OCI-LY3 (cell line): Measurements from ENCODE around the gene NCBP1.

Experiments used
- H2AFZ ChIP-seq: fragments of 200-600, 300-600 bp; shearing (Covaris generic); 2 replicates; pipeline ENCODE4 v1.6.0; 2014; ENCODE audit warnings: antibody characterized with exemption, low read depth, low read length
- H3K27ac ChIP-seq: fragments of 200-600, 300-600 bp; sonication (generic); 2 replicates; pipeline ENCODE4 v1.5.1; 2014; ENCODE audit warnings: mild to moderate bottlenecking, low read length, moderate library complexity, mixed read lengths
- H3K27me3 ChIP-seq: fragments of 200-600, 300-600 bp; sonication (generic); 2 replicates; pipeline ENCODE4 v1.6.1; 2014; ENCODE audit warnings: low read depth, low read length, mixed read lengths
- H3K36me3 ChIP-seq: fragments of 200-600, 300-600 bp; sonication (generic); replicated peaks from 2 replicates; pipeline ENCODE3; 2014; ENCODE audit warnings: low read depth, low read length, mixed read lengths
- H3K4me1 ChIP-seq: fragments of 300-600, 200-600 bp; sonication (generic); 2 replicates; pipeline ENCODE4 v1.6.1; 2014; ENCODE audit warnings: low read length, mixed read lengths
- H3K4me2 ChIP-seq: fragments of 200-600, 300-600 bp; sonication (generic); 2 replicates; pipeline ENCODE4 v1.6.1; 2014; ENCODE audit warnings: low read length, mixed read lengths
- H3K4me3 ChIP-seq: fragments of 300-600, 200-600 bp; sonication (generic); 2 replicates; pipeline ENCODE4 v1.5.1; 2014; ENCODE audit warnings: antibody characterized with exemption, mild to moderate bottlenecking, low read length, moderate library complexity
- H3K79me2 ChIP-seq: fragments of 300-600, 200-600 bp; shearing (Covaris generic); 2 replicates; pipeline ENCODE4 v1.6.1; 2014; ENCODE audit warnings: mild to moderate bottlenecking, low read length, mixed read lengths
- H3K9ac ChIP-seq: fragments of 300-600, 200-600 bp; shearing (Covaris generic); 2 replicates; pipeline ENCODE4 v1.6.0; 2014; ENCODE audit warnings: mild to moderate bottlenecking, low read length, moderate library complexity
- H3K9me3 ChIP-seq: fragments of 200-600, 300-600 bp; shearing (Covaris generic); 2 replicates; pipeline ENCODE4 v1.6.1; 2014; ENCODE audit warnings: low read length, mixed read lengths; ENCODE audit not compliant: insufficient read depth
- H4K20me1 ChIP-seq: fragments of 200-600, 300-600 bp; sonication (generic); 2 replicates; pipeline ENCODE4 v1.6.1; 2016; ENCODE audit warnings: low read length, mixed read lengths; ENCODE audit not compliant: insufficient read depth
- CTCF ChIP-seq: fragments of 200-600, 300-600 bp; sonication (generic); IDR thresholded peaks from 2 replicates; pipeline ENCODE4 v1.5.1; 2014; ENCODE audit warnings: antibody characterized with exemption, low read length, low read depth
- EZH2phosphoT487 ChIP-seq: fragments of 200-600 bp; shearing (Covaris generic); IDR thresholded peaks from 2 replicates; pipeline ENCODE4 v1.6.1; 2018; ENCODE audit warnings: antibody characterized with exemption, mixed run types, low read depth

The NCBP1 gene

DNA sequence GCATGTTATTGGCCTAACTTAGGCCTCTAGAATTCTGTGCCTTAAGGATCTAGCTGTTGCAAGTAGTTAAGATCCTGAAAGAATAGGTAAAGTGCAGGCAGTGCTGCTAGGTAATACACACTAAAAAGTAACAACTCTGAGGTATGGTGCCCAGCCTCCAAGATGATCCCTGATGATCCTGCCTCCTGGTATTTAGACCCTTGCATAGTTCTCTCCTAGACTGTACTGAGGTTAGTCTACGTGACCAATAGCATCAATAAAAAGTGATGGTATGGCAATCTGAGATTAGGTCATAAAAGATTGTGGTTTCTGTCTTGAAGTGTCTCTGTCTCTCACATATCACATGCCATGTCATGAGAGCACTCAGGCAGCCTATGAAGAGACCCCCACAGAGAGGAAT is 9.7 kb upstream of the NCBP1 start:
- Histone ChIP-seq H3K9me3 (no peaks in the 10 kb centered on the region), H3K4me3 (no peak overlapping the region), H3K27ac (no peak overlapping the region), H3K79me2 (peaks cover 15% of the 10 kb centered on the region), H2AFZ (no peak overlapping the region), H4K20me1 (no peaks in the 10 kb centered on the region), H3K4me2 (no peak overlapping the region), H3K4me1 (no peaks in the 10 kb centered on the region), H3K36me3 (peaks cover 27% of the 10 kb centered on the region), H3K9ac (no peak overlapping the region), H3K27me3 (no peaks in the 10 kb centered on the region)
- no peak for TF ChIP-seq EZH2phosphoT487
- no peak for TF ChIP-seq CTCF

GRCh38 chr9:97625620-97626019 is 8.0 kb upstream of the NCBP1 start:
- TF ChIP-seq EZH2phosphoT487 (no peak), CTCF (no peak)
- H3K9ac ChIP-seq: no peak overlapping the region
- no peak overlapping the region for H3K27ac ChIP-seq

DNA sequence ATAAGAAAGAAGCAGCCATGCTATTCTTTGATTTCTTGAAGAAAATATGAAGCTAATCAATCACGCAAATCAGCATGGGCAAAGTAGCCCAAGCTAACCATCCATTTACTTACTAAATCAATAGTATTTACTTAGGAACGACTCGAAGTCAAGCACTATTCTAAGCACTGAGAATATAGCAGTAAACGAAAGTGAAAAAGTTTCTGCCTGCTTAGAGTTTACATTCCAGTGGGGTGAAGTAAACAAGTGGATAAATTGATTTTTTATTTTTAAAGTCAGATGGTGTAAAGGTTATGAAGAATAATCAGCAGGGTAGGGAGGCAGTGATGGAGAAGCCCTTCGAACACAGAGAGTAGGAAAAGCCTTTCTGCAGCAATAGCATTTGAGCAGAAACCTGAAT is 6.0 kb upstream of the NCBP1 start:
- Histone ChIP-seq H2AFZ (no peak overlapping the region), H3K27ac (no peak overlapping the region), H3K9ac (no peak overlapping the region), H3K27me3 (no peaks in the 10 kb centered on the region), H3K4me3 (no peak overlapping the region), H3K79me2 (peaks cover 43% of the 10 kb centered on the region), H3K9me3 (no peaks in the 10 kb centered on the region), H4K20me1 (no peaks in the 10 kb centered on the region), H3K36me3 (peaks cover 21% of the 10 kb centered on the region), H3K4me1 (peaks cover 7% of the 10 kb centered on the region), H3K4me2 (no peak overlapping the region)
- TF ChIP-seq EZH2phosphoT487 (no peak), CTCF (no peak)

More at GRCh38 chr9:97625620-97626019, 8.0 kb upstream of the NCBP1 start:
- no peaks in the 10 kb centered on the region for H3K4me1 ChIP-seq
- H3K27me3 ChIP-seq: no peaks in the 10 kb centered on the region
- peaks cover 23% of the 10 kb centered on the region for H3K79me2 ChIP-seq
- no peak overlapping the region for H3K4me2 ChIP-seq
- H3K4me3 ChIP-seq: no peak overlapping the region
- peaks cover 21% of the 10 kb centered on the region for H3K36me3 ChIP-seq
- H3K9me3 ChIP-seq: no peaks in the 10 kb centered on the region
- H2AFZ ChIP-seq: no peak overlapping the region
- H4K20me1 ChIP-seq: no peaks in the 10 kb centered on the region

- no peak overlapping the region for H3K27ac ChIP-seq
- no peak for TF ChIP-seq CTCF
- no peak for TF ChIP-seq EZH2phosphoT487
- no peaks in the 10 kb centered on the region for H3K27me3 ChIP-seq
- no peak overlapping the region for H3K9ac ChIP-seq
- no peaks in the 10 kb centered on the region for H4K20me1 ChIP-seq
- no peak overlapping the region for H3K4me2 ChIP-seq
- peaks cover 7% of the 10 kb centered on the region for H3K4me1 ChIP-seq
- no peak overlapping the region for H2AFZ ChIP-seq
- H3K79me2 ChIP-seq: peaks cover 45% of the 10 kb centered on the region
- no peak overlapping the region for H3K4me3 ChIP-seq
- H3K36me3 ChIP-seq: peaks cover 21% of the 10 kb centered on the region
- no peaks in the 10 kb centered on the region for H3K9me3 ChIP-seq
Observed at GRCh38 chr9:97628668-97629067, 5.0 kb upstream of the NCBP1 start.
